RWPE2 (cell line): ENCODE data around the gene GRAP2.

Experiments
- ATAC-seq: fragments of 200-7000 bp; cut with Tn5 transposase; 3 replicates; pipeline ENCODE4 v1.9.1; 2021; ENCODE audit warnings: low read depth
- DNase-seq: peaks from one replicate; pipeline ENCODE4 v3.0.0-alpha.2; 2020; ENCODE audit warnings: low spot score
- H3K27ac ChIP-seq: fragments of 450-650 bp; 2 replicates; pipeline ENCODE4 v1.5.1; 2017; ENCODE audit warnings: mild to moderate bottlenecking; ENCODE audit not compliant: poor library complexity, severe bottlenecking
- H3K27me3 ChIP-seq: fragments of 250-450 bp; sonication (Bioruptor Pico); 2 replicates; pipeline ENCODE4 v1.5.1; 2021; ENCODE audit warnings: mild to moderate bottlenecking, moderate library complexity; ENCODE audit not compliant: insufficient read depth, poor library complexity, severe bottlenecking
- H3K36me3 ChIP-seq: fragments of 250-450 bp; sonication (Bioruptor Pico); 2 replicates; pipeline ENCODE4 v1.5.1; 2020; ENCODE audit warnings: low read depth, mild to moderate bottlenecking, moderate library complexity
- H3K4me1 ChIP-seq: fragments of 250-450 bp; sonication (Bioruptor Pico); 2 replicates; pipeline ENCODE4 v1.5.1; 2021; ENCODE audit warnings: mild to moderate bottlenecking, moderate library complexity; ENCODE audit not compliant: insufficient read depth, poor library complexity, severe bottlenecking
- H3K4me3 ChIP-seq: fragments of 250-450 bp; sonication (Bioruptor Pico); 2 replicates; pipeline ENCODE4 v1.5.1; 2021; ENCODE audit warnings: mild to moderate bottlenecking, moderate library complexity; ENCODE audit not compliant: severe bottlenecking
- H3K9me3 ChIP-seq: fragments of 250-450 bp; sonication (Bioruptor Pico); 2 replicates; pipeline ENCODE4 v1.5.1; 2021; ENCODE audit warnings: mild to moderate bottlenecking, moderate library complexity; ENCODE audit not compliant: severe bottlenecking
- TF ChIP-seq, protein P1 (sequence below): fragments of 450-650 bp; IDR thresholded peaks from one replicate; pipeline ENCODE4 v1.5.1; 2017; ENCODE audit warnings: mild to moderate bottlenecking, moderate library complexity; ENCODE audit not compliant: poor library complexity, severe bottlenecking

Gene GRAP2

DNA sequence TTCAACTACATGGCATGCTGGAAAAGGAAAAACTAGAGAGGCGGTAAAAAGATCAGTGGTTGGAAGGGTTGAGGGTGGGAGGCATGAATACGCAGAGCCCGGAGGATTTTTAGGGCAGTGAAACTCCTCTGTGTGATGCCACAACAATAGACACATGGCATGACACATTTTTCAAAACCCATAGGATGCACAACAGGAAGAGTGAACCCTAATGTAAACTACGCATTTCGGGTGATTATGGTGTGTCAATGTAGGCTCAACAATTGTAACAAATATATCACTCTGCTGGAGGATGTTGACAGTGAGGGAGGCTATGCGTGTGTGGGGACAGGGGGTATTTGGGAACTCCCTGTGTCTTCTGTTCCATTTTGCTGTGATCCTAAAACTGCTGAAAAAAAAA lies 78.2 kb downstream of the GRAP2 start:
- TF ChIP-seq, protein P1, sequence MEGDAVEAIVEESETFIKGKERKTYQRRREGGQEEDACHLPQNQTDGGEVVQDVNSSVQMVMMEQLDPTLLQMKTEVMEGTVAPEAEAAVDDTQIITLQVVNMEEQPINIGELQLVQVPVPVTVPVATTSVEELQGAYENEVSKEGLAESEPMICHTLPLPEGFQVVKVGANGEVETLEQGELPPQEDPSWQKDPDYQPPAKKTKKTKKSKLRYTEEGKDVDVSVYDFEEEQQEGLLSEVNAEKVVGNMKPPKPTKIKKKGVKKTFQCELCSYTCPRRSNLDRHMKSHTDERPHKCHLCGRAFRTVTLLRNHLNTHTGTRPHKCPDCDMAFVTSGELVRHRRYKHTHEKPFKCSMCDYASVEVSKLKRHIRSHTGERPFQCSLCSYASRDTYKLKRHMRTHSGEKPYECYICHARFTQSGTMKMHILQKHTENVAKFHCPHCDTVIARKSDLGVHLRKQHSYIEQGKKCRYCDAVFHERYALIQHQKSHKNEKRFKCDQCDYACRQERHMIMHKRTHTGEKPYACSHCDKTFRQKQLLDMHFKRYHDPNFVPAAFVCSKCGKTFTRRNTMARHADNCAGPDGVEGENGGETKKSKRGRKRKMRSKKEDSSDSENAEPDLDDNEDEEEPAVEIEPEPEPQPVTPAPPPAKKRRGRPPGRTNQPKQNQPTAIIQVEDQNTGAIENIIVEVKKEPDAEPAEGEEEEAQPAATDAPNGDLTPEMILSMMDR = no peak
- Histone ChIP-seq H3K4me1 (peaks cover 4% of the 10 kb centered on the region), H3K27me3 (no peaks in the 10 kb centered on the region), H3K27ac (no peak overlapping the region), H3K9me3 (no peaks in the 10 kb centered on the region), H3K4me3 (no peak overlapping the region), H3K36me3 (no peaks in the 10 kb centered on the region)
- DNase-seq = no peak
- no peak for ATAC-seq

GRCh38 chr22:39979458-39979857 lies 78.6 kb downstream of the GRAP2 start:
- Histone ChIP-seq H3K4me3 (no peak overlapping the region), H3K4me1 (peaks cover 7% of the 10 kb centered on the region), H3K27me3 (no peaks in the 10 kb centered on the region), H3K36me3 (no peaks in the 10 kb centered on the region), H3K27ac (no peak overlapping the region), H3K9me3 (no peaks in the 10 kb centered on the region)
- DNase-seq (no peak), ATAC-seq (no peak)
- TF ChIP-seq, protein P1 = no peak

DNA sequence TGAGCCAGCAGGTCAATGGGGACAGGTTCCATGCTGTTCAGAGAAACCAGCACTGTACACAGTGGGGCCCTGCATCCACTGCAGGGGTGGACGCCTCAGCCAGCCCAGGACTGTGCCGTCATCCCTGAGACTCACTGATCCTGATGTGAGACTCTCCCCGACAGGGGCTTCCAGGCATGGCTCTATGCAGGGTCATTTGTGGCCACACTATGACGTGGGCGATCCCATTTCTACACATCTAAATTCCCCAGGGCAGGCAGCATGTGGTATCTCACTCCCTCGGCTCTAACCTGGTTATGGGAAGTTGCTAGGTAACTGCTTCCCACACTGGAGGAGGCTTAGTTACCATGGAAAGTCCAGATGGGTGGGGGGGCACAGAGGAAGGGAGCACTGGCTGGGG lies 79.7 kb downstream of the GRAP2 start:
- no peaks in the 10 kb centered on the region for H3K27me3 ChIP-seq

GRCh38 chr22:39983346-39983745 lies 82.5 kb downstream of the GRAP2 start:
- Histone ChIP-seq H3K27me3 (no peaks in the 10 kb centered on the region), H3K27ac (no peak overlapping the region), H3K9me3 (no peaks in the 10 kb centered on the region), H3K4me3 (no peak overlapping the region), H3K4me1 (peaks cover 7% of the 10 kb centered on the region), H3K36me3 (no peaks in the 10 kb centered on the region)
- DNase-seq (no peak), ATAC-seq (no peak)
- TF ChIP-seq, protein P1 = no peak

More for the DNA sequence above, 79.7 kb downstream of the GRAP2 start:
- ATAC-seq (no peak), DNase-seq (no peak)
- Histone ChIP-seq H3K4me1 (peaks cover 7% of the 10 kb centered on the region), H3K27ac (no peak overlapping the region), H3K4me3 (no peak overlapping the region), H3K9me3 (no peaks in the 10 kb centered on the region), H3K36me3 (no peaks in the 10 kb centered on the region)
- TF ChIP-seq, protein P1 = no peak

- Histone ChIP-seq H3K4me1 (peaks cover 7% of the 10 kb centered on the region), H3K27ac (no peak overlapping the region), H3K36me3 (no peaks in the 10 kb centered on the region), H3K4me3 (no peak overlapping the region), H3K9me3 (no peaks in the 10 kb centered on the region), H3K27me3 (no peaks in the 10 kb centered on the region)
- DNase-seq (no peak), ATAC-seq (peak; percentile 36; the same call in 2 of the 3 replicates)
- TF ChIP-seq, protein P1 = no peak
Observed at GRCh38 chr22:39984006-39984405, 83.1 kb downstream of the GRAP2 start.
